Fibroblast of lung (primary cell): ENCODE measurements around the gene PLEKHG7. TPM values are rescaled to one million over a fixed set of nuclear protein-coding genes. Genes with fewer than 3 reads are reported as not detected.

Experiments used
- DNase-seq, 2 donors: peaks; one replicate each; pipeline versions ENCODE4 v3.0.0 to v3.0.0-alpha.2; 2010; ENCODE audit warnings: low read depth in 2 of 2
- H2AFZ ChIP-seq: 2 replicates; pipeline ENCODE4 v1.5.1; 2012; ENCODE audit warnings: low read length, control low read depth, inconsistent platforms
- H3K27ac ChIP-seq: 2 replicates; pipeline ENCODE4 v1.5.1; 2011; ENCODE audit warnings: low read length, control low read depth; ENCODE audit not compliant: insufficient read depth
- H3K27me3 ChIP-seq: 2 replicates; pipeline ENCODE4 v1.5.1; 2011; ENCODE audit warnings: mild to moderate bottlenecking, low read length; ENCODE audit not compliant: control insufficient read depth, insufficient read depth
- H3K36me3 ChIP-seq: 2 replicates; pipeline ENCODE4 v1.5.1; 2011; ENCODE audit warnings: low read length; ENCODE audit not compliant: control insufficient read depth, insufficient read depth
- H3K4me1 ChIP-seq: 2 replicates; pipeline ENCODE4 v1.5.1; 2011; ENCODE audit warnings: low read length; ENCODE audit not compliant: control insufficient read depth, insufficient read depth; ENCODE audit errors: extremely low read depth
- H3K4me2 ChIP-seq: 2 replicates; pipeline ENCODE4 v1.5.1; 2011; ENCODE audit warnings: low read length, control low read depth; ENCODE audit not compliant: insufficient read depth; ENCODE audit errors: extremely low read depth
- H3K4me3 ChIP-seq, 4 experiments: fragments of 200-600 bp in 1 of 4; sonication (generic) in 1 of 4; replicated peaks in 1 of 4; 2 replicates each; pipeline ENCODE4 v1.5.1; 2011 to 2016; ENCODE audit warnings: low read length in 4 of 4, low read depth in 3 of 4, mild to moderate bottlenecking in 3 of 4, control low read depth in 2 of 4, inconsistent platforms in 1 of 4, mixed read lengths in 1 of 4; ENCODE audit not compliant: insufficient read depth in 1 of 4; ENCODE audit errors: control extremely low read depth in 1 of 4
- H3K79me2 ChIP-seq: 2 replicates; pipeline ENCODE4 v1.5.1; 2012; ENCODE audit warnings: mild to moderate bottlenecking, low read length, inconsistent platforms; ENCODE audit not compliant: control insufficient read depth, insufficient read depth
- H3K9ac ChIP-seq: 2 replicates; pipeline ENCODE4 v1.5.1; 2011; ENCODE audit warnings: mild to moderate bottlenecking, low read length, control low read depth; ENCODE audit not compliant: insufficient read depth
- H3K9me3 ChIP-seq: 2 replicates; pipeline ENCODE4 v1.5.1; 2012; ENCODE audit warnings: low read depth, low read length; ENCODE audit not compliant: control insufficient read depth, insufficient read depth
- H4K20me1 ChIP-seq: 2 replicates; pipeline ENCODE4 v1.5.1; 2011; ENCODE audit warnings: low read length; ENCODE audit not compliant: control insufficient read depth, insufficient read depth; ENCODE audit errors: extremely low read depth
- CTCF ChIP-seq, 2 donors: IDR thresholded peaks in 1 of 2; conservative IDR thresholded peaks in 1 of 2; 1 replicate in 1 of 2; 2 replicates in 1 of 2; pipeline ENCODE4 v1.5.1; 2011 to 2012; ENCODE audit warnings: low read length in 2 of 2, control low read depth in 1 of 2, inconsistent platforms in 1 of 2, low read depth in 1 of 2, mild to moderate bottlenecking in 1 of 2
- EZH2 ChIP-seq: IDR thresholded peaks from 2 replicates; pipeline ENCODE4 v1.5.1; 2012; ENCODE audit warnings: low read length, control low read depth, mild to moderate bottlenecking; ENCODE audit errors: missing control alignments
- polyA plus RNA-seq, 2 donors: library from polyadenylated mRNA; depleted of rRNA in 1 of 2; stranded (reverse) in 1 of 2; unstranded in 1 of 2; fragments of >200 nt; gene quantifications; 2 replicates each; pipeline ENCODE4 v1.2.1, GENCODE V29; 2011 to 2012; ENCODE audit warnings: missing spikeins in 1 of 2
- total RNA-seq: library from RNA; depleted of rRNA; stranded (reverse); fragments of >200 nt; gene quantifications from 2 replicates; pipeline ENCODE4 v1.2.1, GENCODE V29; 2014

Gene PLEKHG7
- total and polyA plus RNA-seq, 2 donors (not counting 1 experiment from before 2014, with no cell fraction given) = not detected

DNA sequence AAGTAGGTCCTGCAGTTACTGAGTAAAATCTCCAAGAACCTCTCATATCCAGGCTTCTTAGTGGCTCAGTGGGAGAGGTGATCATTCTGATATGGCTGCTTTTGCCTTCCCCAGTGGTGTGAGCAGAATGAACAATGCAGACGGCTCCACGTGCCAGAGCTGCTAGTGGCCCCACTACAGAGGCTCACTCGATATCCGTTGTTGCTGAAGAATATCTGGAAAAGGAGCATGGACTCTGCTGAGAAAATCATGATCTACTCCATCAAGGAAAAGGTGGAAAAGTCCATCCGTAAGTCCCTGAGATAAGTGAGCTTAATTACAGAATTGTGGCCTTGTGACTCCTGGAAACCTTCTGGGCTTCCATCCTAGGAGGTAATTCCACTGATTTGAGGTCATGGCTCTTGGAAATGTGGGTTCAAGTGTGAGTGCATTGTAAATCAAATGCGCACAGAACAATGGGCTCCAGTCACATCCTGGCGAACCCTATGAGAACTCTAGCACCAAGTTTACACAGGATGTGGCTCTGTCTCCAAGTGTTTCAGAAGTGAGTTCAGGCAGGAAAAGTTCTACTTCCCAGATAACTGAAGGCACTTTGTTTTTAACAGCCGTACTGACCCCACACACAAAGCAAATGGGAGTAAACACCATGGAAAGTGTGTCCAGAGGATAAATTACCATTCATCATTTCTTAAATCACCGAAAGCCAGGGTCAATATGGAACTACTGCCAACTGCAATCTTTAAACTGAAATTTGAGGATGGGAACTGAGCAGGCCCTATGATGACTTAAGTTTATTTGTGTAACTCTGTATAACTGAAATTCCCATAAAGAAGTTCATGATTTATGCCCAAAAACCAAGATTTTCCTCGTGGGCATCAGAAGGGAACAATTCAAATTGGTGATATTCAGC, 51.4 kb downstream of the PLEKHG7 start:
- H4K20me1 ChIP-seq = no peaks in the 10 kb centered on the region
- no peaks in the 10 kb centered on the region for H3K9me3 ChIP-seq
- no peaks in the 10 kb centered on the region for H3K79me2 ChIP-seq
- H3K4me2 ChIP-seq = no peak overlapping the region
- no peaks in the 10 kb centered on the region for H3K27me3 ChIP-seq
- no peak overlapping the region for H3K4me3 ChIP-seq
- H3K9ac ChIP-seq = no peak overlapping the region
- no peak overlapping the region for H3K27ac ChIP-seq
- H3K4me1 ChIP-seq = no peaks in the 10 kb centered on the region
- H2AFZ ChIP-seq = no peak overlapping the region
- no peaks in the 10 kb centered on the region for H3K36me3 ChIP-seq
- peak; percentile 30 to 77 for DNase-seq
- TF ChIP-seq EZH2 = no peak
- TF ChIP-seq CTCF (conservative IDR thresholded peaks at IDR 0.05 in 1 of 2, IDR thresholded peaks at IDR 0.05 in 1 of 2; ENCODE audit: low read depth in 1 of 2, low read length in 2 of 2) = no peak

DNA sequence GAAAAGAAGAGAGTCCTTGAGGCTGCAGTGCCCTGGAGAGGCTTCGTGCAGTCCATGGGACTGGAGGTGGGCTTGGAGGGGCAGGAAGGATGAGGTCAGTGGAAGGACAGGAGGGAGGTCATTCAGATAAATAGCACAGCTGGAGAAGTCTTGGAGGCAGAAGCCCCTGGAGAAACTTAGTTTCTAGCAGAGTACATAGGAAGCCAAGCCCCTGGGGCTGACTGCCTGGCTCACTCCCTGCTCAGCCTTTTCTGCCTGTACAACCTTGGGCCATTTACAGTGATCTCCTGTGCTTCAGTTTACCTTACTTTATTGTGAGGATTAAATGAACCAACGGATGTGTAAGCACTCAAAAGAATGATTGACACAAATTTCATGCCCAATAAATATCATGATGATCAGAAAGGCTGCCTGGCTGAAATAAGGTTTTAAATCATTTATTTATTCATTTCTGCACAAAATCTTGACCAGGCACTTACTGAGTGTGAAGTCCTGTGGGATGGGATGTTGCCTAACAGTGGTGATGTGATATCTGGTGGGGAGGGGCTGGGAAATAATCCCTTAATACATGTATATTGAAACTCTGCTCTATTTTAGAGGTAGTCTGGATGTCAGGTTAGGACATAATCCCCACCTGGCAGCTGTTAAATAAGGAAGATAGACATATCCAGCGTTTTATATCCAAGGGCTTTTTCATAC, 54.3 kb downstream of the PLEKHG7 start:
- H3K27me3 ChIP-seq = no peaks in the 10 kb centered on the region
- no peak overlapping the region for H3K4me2 ChIP-seq

More for the DNA sequence above, 54.3 kb downstream of the PLEKHG7 start:
- H2AFZ ChIP-seq = no peak overlapping the region
- DNase-seq = no peak
- H3K27ac ChIP-seq = no peak overlapping the region
- TF ChIP-seq CTCF (conservative IDR thresholded peaks at IDR 0.05 in 1 of 2, IDR thresholded peaks at IDR 0.05 in 1 of 2; ENCODE audit: low read depth in 1 of 2, low read length in 2 of 2) (no peak), EZH2 (no peak)
- no peaks in the 10 kb centered on the region for H4K20me1 ChIP-seq
- no peaks in the 10 kb centered on the region for H3K9me3 ChIP-seq
- H3K79me2 ChIP-seq = no peaks in the 10 kb centered on the region
- H3K4me1 ChIP-seq = peaks cover 2% of the 10 kb centered on the region
- no peak overlapping the region for H3K4me3 ChIP-seq
- no peaks in the 10 kb centered on the region for H3K36me3 ChIP-seq
- H3K9ac ChIP-seq = no peak overlapping the region
